Fibroblast of peridontal ligament (primary cell): Measurements from ENCODE around the gene SLC27A1.
A peak's percentile ranks its signal among the peaks of the same experiment; 100 is the strongest.
"Not testable (repeated sequence)": the region's sequence is repeated elsewhere in the genome, so short reads cannot be mapped to it uniquely, and the experiment has no call there.

Source experiments
- DNase-seq: peaks from one replicate; pipeline ENCODE4 v3.0.0-alpha.2; 2010; ENCODE audit errors: extremely low read depth

SLC27A1 gene

GRCh38 chr19:17456127-17456526 is 14.2 kb upstream of the SLC27A1 start:
- DNase-seq, result no peak

- no peak for DNase-seq
These were observed 12.7 kb upstream of the SLC27A1 start for GRCh38 chr19:17457616-17458015.

DNA sequence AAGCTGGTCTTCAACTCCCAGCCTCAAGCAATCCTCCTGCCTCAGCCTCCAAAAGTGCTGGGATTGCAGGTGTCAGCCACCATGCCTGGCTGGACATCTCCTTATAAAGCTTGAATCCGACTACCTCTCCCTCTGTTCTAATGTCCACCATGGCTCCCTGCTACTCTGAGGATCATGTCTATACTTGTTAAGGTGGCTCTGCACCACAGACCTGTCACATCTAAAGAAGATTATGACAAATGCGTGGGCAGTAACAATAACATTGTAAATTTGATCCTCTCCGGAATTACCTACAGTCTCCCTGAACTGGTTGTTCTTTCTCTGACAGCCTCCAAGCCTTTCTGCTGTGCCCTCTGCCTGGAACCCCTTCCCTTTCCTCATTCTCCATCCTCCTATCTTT is 11.4 kb upstream of the SLC27A1 start:
- DNase-seq, result no peak

DNA sequence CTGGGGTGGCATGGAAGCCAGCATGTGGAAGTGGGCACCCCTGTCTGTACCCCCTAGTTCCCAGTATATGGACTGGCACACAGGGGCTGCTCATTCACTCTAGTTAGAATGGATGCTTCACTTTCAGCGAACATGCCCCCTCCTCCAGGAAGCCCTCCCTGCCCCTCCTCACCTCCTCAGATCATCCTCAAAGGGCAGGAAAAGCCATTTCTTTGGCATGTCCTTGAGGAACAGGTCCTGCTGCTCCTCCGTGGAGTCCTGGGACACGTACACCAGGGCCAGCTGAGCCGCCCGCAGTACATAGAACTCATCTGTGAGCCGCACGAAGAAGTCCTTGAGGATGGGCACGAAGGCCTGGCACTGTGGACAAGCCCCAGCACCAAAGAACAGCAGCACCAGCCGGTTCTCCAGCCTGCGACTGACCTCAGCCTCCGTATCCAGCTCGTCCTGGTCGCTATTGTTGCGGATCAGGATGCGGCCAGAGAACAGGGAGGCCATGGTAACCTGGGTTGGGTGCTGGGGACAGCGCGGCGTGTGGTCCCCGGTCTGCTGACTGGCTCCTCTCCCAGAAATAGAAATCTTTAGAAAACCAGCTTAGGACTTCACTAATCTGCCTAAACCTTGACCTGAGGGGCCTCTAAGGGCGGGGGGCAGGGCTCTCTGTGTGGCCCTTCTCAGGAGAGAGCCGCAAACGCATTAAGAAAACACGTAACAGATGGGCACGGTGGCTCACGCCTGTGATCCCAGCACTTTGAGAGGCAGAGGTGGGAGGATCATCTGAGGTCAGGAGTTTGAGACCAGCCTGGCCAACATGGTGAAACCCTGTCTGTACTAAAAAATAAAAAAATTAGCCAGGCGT is 9.7 kb upstream of the SLC27A1 start, which contains the start of gene NXNL1:
Gene NXNL1, minus strand, starts transcription at position 555 of the 859 bp plus-strand sequence. Its CDS starts 57 bp downstream, at position 498.
- DNase-seq, result no peak

DNA sequence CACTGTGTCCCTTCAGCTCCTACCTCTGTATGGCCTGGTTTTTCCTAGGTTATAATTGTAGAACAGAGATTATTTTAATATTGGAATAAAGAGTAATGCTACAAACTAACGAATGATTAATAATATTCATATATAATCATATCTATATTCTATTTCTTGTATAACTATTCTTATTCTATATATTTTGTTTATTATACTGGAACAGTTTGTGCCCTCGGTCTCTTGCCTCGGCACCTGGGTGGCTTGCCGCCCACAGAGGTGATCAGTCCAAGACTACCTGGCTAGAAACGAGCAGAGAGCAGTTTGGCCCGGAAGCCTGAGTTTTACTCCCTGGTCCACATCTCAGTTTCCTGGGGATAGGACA is 3.9 kb upstream of the SLC27A1 start:
- no peak for DNase-seq

DNA sequence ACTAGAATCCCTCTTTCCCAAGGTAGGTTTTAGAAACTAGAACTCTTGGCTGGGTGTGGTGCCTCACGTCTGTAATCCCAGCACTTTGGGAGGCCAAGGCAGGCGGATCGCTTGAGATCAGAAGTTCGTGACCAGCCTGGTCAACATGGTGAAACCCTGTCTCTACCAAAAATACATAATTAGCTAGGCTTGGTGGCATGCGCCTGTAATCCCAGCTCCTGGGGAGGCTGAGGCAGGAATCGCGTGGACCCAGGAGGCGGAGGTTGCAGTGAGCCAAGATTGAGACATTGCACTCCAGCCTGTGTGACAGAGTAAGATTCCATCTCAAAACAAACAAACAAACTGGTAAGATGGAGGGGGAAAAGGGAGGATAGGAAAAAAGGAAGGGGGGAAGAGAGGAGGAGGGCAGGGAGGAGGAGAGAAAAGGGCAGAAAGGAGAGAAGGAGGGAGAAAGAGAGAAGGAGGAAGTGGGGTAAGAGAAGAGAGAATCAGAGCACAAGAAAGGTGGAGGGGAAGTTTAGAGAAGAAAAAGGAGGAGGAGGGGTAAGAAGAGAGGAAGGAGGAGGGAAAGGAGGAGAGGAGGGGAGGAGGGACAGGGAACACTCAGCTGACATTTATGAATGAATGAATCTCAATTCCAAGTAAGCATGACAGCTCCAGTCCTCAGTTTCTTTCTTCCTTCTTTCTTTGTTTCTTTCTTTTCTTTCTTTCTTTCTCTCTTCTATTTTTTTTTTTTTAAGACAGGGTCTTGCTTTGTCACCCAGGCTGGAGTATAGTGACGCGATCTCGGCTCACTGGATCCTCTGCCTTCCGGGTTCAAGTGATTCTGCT is 2.6 kb upstream of the SLC27A1 start:
- no peak for DNase-seq

DNA sequence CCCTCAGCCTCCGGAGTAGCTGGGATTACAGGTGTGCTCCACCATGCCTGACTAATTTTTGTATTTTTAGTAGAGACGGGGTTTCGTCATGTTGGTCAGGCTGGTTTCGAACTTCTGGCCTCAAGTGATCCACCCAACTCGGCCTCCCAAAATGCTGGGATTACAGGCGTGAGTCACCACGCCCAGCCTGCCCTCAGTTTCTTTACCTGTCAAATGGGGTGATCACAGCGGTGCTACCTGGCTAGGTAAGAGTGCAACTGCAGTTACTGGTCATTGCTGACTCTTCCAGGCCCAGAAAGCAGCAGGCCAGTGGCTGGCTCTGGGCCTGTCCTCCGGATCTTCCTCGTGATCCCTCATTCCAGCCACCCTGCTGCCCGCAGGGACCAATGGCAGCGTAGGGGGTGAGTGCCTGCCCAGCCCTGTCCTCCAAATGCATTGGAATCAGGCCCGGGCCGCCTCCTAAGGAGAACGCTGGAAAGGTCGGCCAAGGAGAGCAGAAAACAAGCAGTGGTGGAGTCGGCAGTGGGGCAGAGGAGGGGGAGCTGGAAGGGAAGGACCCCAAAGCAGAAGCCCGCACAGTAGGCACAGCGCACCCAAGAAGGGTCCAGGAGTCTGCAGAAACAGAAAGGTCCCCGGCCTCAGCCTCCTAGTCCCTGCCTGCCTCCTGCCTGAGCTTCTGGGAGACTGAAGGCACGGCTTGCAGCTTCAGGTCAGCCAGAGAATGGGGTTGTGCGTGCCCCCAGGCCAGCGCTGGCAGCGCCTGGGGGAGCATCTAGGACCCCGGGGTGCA is 1.8 kb upstream of the SLC27A1 start:
- DNase-seq, result no peak

GRCh38 chr19:17469092-17469480 is 1.2 kb upstream of the SLC27A1 start:
- DNase-seq, result no peak

DNA sequence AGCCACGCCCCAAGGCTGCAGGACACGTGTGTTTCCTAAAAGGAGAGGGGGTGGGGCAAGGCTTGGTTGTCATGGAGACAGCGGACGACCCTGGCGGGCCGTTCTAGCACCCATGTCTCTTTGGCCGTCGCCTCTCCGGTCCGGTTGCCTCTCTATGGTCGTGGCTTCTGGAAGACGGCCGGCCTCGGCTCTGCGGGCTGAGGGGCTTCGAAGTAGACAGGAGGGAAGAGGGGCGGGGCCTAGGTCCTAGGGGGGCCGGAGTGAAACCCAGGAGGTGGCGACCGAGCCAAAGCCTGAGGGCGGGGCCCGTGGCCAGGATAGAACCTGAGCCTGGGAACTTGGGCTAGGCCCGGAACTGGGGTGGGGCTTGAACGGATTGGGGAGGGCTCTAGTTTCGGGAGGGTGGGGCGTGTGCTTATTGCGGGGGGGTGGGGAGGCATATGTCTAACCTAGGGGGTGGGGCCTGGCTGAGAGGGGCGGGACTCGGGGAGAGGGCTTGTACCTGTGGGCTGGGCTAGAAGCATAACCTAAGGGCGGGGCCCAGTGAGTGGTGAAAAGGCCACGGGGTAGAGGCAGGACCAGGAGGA is 750 bp upstream of the SLC27A1 start:
- peak; percentile 95 for DNase-seq

DNA sequence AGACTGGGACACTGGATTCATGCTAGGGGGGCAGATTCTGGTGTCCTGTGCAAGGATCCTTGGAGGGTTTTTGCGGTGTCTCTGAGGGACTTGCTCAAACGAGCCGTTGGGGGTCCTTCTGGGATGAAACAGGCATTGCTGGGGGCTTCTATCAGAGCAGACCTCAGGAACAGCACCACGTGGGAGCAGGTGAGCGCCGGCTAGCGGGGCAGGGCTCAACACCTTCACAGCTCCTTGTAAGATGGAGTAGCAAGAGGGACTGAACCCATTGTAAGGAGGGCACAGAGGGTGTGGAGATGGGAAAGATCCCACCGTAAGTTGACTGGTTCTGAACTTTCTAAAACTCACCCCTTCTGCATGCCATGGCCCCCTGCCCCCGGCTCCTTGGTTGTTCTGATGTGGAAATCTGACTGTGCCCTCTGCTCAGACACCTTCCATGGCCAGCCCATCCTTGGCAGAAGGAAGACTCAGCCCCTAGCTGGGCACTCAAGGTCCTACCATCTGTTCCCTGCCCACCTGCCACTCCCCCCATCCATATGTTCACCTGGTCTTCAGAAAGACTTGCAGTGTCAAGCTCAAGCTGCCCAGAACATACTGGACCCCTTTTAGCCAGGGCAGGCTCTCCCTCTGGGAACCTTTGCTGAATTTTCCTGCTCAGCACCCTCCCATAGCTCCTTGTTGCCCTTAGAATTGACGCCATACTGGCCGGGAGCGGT is 1.2 kb downstream of the SLC27A1 start:
- DNase-seq, result no peak

DNA sequence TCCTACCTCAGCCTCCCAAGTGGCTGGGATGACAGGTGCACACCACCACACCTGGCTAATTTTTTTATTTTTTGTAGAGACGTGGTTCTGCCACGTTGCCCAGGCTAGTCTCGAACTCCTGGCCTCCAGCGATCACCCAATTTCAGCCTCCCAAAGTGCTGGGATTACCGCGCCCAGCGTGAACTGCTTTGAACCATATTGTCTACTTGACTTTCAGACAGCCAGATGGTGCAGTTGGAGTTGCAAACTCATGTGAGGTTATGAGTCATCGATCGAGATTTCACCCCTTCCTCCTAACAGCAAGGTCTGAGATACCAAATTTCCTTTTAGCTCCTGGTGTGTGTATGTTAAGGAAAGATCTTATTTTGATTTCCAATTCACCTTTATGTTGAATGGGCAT is 2.7 kb downstream of the SLC27A1 start:
- peak; percentile 75 for DNase-seq

DNA sequence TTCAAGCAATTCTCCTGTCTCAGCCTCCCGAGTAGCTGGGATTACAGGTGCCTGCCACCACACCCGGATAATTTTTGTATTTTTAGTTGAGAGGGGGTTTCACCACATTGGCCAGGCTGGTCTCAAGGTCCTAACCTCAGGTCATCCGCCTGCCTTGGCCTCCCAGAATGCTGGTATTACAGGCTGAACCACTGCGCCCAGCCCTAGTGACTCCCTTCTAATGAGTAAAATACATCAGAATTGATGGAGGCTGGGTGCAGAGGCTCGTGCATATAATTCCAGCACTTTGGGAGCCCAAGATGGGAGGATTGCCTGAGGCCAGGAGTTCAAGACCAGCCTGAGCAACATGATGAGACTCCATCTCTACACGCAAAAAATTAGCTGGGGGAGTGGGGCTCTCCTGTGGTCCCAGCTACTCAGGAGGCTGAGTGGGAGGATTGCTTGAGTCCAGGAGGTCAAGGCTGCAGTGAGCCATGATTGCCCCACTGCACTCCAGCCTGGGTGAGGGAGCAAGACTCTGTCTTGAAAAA is 4.8 kb downstream of the SLC27A1 start:
- not testable (repeated sequence) for DNase-seq

GRCh38 chr19:17475541-17476115 is 5.3 kb downstream of the SLC27A1 start:
- peak; percentile 43 for DNase-seq

GRCh38 chr19:17479325-17479791 is 9.0 kb downstream of the SLC27A1 start:
- peak; percentile 79 for DNase-seq

DNA sequence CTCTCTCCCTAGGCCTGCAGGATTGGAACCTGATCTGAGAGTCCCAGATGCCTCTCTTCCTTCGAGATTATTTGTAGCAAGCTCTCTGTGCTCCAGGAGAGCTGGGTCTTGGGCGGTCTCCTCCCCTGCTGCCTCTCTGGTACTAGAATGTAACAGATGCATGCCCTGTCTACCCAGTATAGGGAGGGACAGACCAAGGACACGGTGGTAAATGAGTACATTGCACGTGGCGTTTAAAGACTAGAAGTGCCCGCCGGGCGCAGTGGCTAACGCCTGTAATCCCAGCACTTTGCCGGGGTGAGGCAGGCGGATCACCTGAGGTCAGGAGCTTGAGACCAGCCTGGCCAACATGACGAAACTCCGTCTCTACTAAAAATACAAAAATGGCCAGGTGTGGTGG is 11.7 kb downstream of the SLC27A1 start:
- no peak for DNase-seq

- no peak for DNase-seq
These were observed 12.7 kb downstream of the SLC27A1 start for GRCh38 chr19:17482877-17483604.

DNA sequence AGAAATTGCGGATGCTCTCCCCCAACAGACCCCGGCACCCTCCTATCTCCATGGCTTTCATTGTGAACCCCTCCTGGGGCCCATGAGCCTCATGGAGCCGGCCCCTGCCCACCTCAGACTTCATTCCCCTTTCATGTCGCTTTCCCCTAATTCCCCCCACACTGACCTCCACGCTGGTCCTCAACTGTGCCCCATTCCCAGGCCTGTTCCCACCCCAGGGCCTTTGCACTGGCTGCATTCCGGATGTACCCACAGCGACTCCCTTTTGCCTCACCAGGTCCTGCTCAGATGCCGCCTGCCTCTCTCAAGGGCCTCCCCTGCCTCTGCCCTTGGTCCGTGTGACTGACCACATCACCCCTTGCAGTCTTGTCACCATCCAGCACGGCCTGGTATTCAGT is 13.3 kb downstream of the SLC27A1 start:
- no peak for DNase-seq

DNA sequence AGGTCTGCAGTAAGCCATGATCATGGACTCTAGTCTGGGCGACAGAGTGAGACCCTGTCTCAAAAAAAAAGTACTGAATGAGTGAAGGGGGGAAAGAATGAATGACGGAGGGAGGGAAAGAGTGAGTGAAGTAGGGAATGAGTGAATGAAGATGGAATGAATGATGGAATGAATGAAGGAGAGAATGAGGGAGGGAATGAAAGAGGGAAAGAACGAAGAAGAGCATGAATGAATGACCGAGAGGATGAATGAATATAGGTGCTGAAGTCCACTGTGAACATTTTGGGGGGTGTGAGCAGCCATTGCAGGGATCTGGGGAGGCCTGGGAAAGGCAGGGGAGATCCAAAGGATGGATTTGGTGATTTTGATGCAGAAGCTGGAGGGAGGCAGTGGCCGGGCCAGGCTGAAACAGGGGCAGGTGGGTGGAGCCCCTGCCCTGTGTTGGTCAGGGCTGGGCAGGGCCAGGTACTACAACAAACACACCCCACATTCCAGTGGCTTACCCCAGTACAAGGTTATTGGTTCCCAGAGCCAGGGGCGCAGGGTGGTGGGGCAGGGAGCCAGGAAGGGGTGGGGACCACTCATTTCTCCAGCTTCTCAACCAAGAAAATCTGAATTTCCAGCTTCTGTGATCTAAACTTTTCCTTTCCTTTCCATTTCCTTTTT is 14.3 kb downstream of the SLC27A1 start:
- DNase-seq, result no peak
